K562 (cell line): Measurements from ENCODE around the gene MC1R. TPM values are rescaled to one million over a fixed set of nuclear protein-coding genes. Genes with fewer than 3 reads are reported as not detected.

Source experiments
- ATAC-seq: fragments of 200-7000 bp; cut with Tn5 transposase; 3 replicates; pipeline ENCODE4 v1.9.1; 2020; ENCODE audit warnings: moderate library complexity
- BruUV-seq: library from RNA; stranded (reverse); fragments of 400-500 nt; replicated peaks from 2 replicates; lab custom pipeline; 2021; lab: Mats Ljungman, UMichigan
- CTCF ChIA-PET: fragments of 300-600 bp; formaldehyde crosslinking; extraction: SDS; loops from one replicate; lab custom pipeline; 2021; ENCODE audit warnings: low intra/inter-chr PET ratio; lab: Yijun Ruan, JAX
- POLR2A ChIA-PET: fragments of 300-600, 350-650 bp; sonication (Branson Sonifier 250); formaldehyde crosslinking; extraction: SDS; loops from one replicate; lab custom pipeline; 2021; ENCODE audit warnings: antibody characterized with exemption, inconsistent platforms; lab: Yijun Ruan, JAX
- DNase-seq, 4 experiments: peaks; one replicate each; pipeline versions ENCODE4 v3.0.0 to v3.0.0-alpha.2; 2011 to 2018; ENCODE audit warnings: low spot score in 3 of 4, mixed read lengths in 3 of 4; ENCODE audit errors: extremely low read depth in 1 of 4
- FAIRE-seq: peaks from 2 replicates; lab custom pipeline; 2011; peaks lifted over from hg19 to GRCh38; lab: Jason Lieb, UNC
- H2AFZ ChIP-seq: 2 replicates; pipeline ENCODE4 v1.6.0; 2011; ENCODE audit warnings: low read depth, low read length, control low read depth, inconsistent platforms
- H3K27ac ChIP-seq: fragments of 200-600 bp; 3 replicates; pipeline ENCODE4 v1.8.0; 2011; ENCODE audit warnings: low read depth, mild to moderate bottlenecking, control low read depth, inconsistent platforms, low read length, moderate library complexity, mixed read lengths; ENCODE audit errors: extremely low read depth
- H3K27me3 ChIP-seq, 2 experiments: fragments of 300-600 bp in 1 of 2; 2 replicates in 1 of 2; 3 replicates in 1 of 2; pipeline versions ENCODE4 v1.6.0 to v1.8.0; 2011; ENCODE audit warnings: inconsistent platforms in 2 of 2, low read length in 2 of 2, mild to moderate bottlenecking in 1 of 2, mixed read lengths in 1 of 2, moderate library complexity in 1 of 2; ENCODE audit not compliant: control insufficient read depth in 2 of 2, insufficient read depth in 2 of 2
- H3K36me3 ChIP-seq: fragments of 300-600 bp; 3 replicates; pipeline ENCODE4 v1.8.0; 2011; ENCODE audit warnings: mild to moderate bottlenecking, low read length, inconsistent platforms; ENCODE audit not compliant: control insufficient read depth, insufficient read depth
- H3K4me1 ChIP-seq, 2 experiments: fragments of 200-600 bp in 1 of 2; replicated peaks in 1 of 2; 2 replicates in 1 of 2; 3 replicates in 1 of 2; pipeline versions ENCODE4 v1.5.1 to v1.8.0; 2011; ENCODE audit warnings: inconsistent platforms in 2 of 2, low read length in 2 of 2, mild to moderate bottlenecking in 1 of 2, mixed read lengths in 1 of 2, moderate library complexity in 1 of 2; ENCODE audit not compliant: control insufficient read depth in 2 of 2, insufficient read depth in 2 of 2
- H3K4me2 ChIP-seq: 2 replicates; pipeline ENCODE4 v1.6.1; 2011; ENCODE audit warnings: low read length, control low read depth, inconsistent platforms, mixed read lengths; ENCODE audit not compliant: insufficient read depth
- H3K4me3 ChIP-seq: fragments of 200-600 bp; sonication (generic), shearing (Covaris generic); 2 replicates; pipeline ENCODE4 v1.5.1; 2016; ENCODE audit warnings: control low read depth, inconsistent platforms
- H3K79me2 ChIP-seq: fragments of 200-600 bp; 3 replicates; pipeline ENCODE4 v1.8.0; 2011; ENCODE audit warnings: low read length, inconsistent platforms; ENCODE audit not compliant: control insufficient read depth, insufficient read depth
- H3K9ac ChIP-seq, 2 experiments: 2 replicates each; pipeline versions ENCODE4 v1.6.0 to v1.6.1; 2011; ENCODE audit warnings: low read depth in 2 of 2, low read length in 2 of 2, control low read depth in 1 of 2, inconsistent platforms in 1 of 2, mild to moderate bottlenecking in 1 of 2, mixed read lengths in 1 of 2; ENCODE audit not compliant: insufficient read depth in 1 of 2
- H3K9me1 ChIP-seq: one replicate; pipeline ENCODE4 v1.6.0; 2011; ENCODE audit warnings: inconsistent platforms, mild to moderate bottlenecking, low read length, moderate library complexity; ENCODE audit not compliant: control insufficient read depth, insufficient read depth
- H3K9me3 ChIP-seq: replicated peaks from 2 replicates; pipeline ENCODE4 v1.5.1; 2011; ENCODE audit warnings: low read depth, low read length, inconsistent platforms; ENCODE audit not compliant: control insufficient read depth, insufficient read depth
- H4K20me1 ChIP-seq: replicated peaks from 2 replicates; pipeline ENCODE4 v1.6.1; 2011; ENCODE audit warnings: low read length, inconsistent platforms, mixed read lengths; ENCODE audit not compliant: control insufficient read depth, insufficient read depth
- HBP1 ChIP-seq: fragments of 450-650 bp; formaldehyde crosslinking; IDR thresholded peaks from 2 replicates; pipeline ENCODE4 v1.4.0; 2022; ENCODE audit warnings: missing genetic modification characterization
- HMGXB4 ChIP-seq: sonication (generic); formaldehyde crosslinking; IDR thresholded peaks from 2 replicates; pipeline ENCODE4 v1.8.1; 2023; ENCODE audit warnings: mild to moderate bottlenecking, missing genetic modification reagents
- POLR2G ChIP-seq: fragments of 200-400 bp; formaldehyde crosslinking; IDR thresholded peaks from 2 replicates; pipeline ENCODE4 v1.6.1; 2017; ENCODE audit warnings: low read depth, mild to moderate bottlenecking, antibody characterized with exemption, low read length, moderate library complexity
- SFPQ ChIP-seq: fragments of 200-400 bp; formaldehyde crosslinking; IDR thresholded peaks from 2 replicates; pipeline ENCODE4 v1.6.1; 2017; ENCODE audit warnings: mild to moderate bottlenecking, low read depth, low read length, moderate library complexity
- ZKSCAN3 ChIP-seq: fragments of 250-450 bp; sonication (Bioruptor Pico); IDR thresholded peaks from 2 replicates; pipeline ENCODE4 v1.4.0; 2020
- WGBS: fragments of 100-300 bp; shearing (Covaris generic); methylation state at CpG from one replicate; pipeline ENCODE4 v1.1.6; 2016; ENCODE audit warnings: low coverage, mixed read lengths; ENCODE audit not compliant: insufficient coverage; ENCODE audit errors: missing lambda C conversion rate; 5-methylcytosine and 5-hydroxymethylcytosine counted together
- in situ Hi-C: fragments of 300-500 bp; cut with MboI; formaldehyde crosslinking; loops from 4 replicates; pipeline ENCODE4 v1.15.0; 2018; ENCODE audit warnings: inconsistent platforms, mixed read lengths
- intact Hi-C: fragments of 100-400 bp; cut with micrococcal nuclease; formaldehyde crosslinking; loops from 2 replicates; pipeline ENCODE4 v1.14.2; 2022
- polyA plus RNA-seq, 8 experiments: library from polyadenylated mRNA; depleted of rRNA in 4 of 8; stranded (reverse) in 5 of 8; unstranded in 3 of 8; fragments of >200 nt; fragmentation: Nextera tagmentation in 2 of 8; fragmentation: Illumina TruSeq in 1 of 8; extraction: Ambion mirVana in 2 of 8; extraction: Trizol in 1 of 8; gene quantifications; 2 replicates each; pipeline versions ENCODE4 v1.2.1 to v1.2.3, GENCODE V29; 2011 to 2014; ENCODE audit warnings: inconsistent platforms in 1 of 8, missing spikeins in 1 of 8
- total RNA-seq, 7 experiments: library from RNA; depleted of rRNA in 6 of 7; stranded (reverse); fragments of >200 nt in 6 of 7; fragmentation: Illumina TruSeq in 2 of 7; extraction: Trizol in 2 of 7; gene quantifications; 2 replicates each; pipeline versions ENCODE4 v1.2.1 to v1.2.3, GENCODE V29; 2011 to 2021; ENCODE audit warnings: low replicate concordance in 1 of 7
- TF ChIP-seq, protein P1 (sequence below): fragments of 250-450 bp; sonication (Bioruptor Pico); IDR thresholded peaks from 2 replicates; pipeline ENCODE4 v1.5.0; 2021

The MC1R gene
- total and polyA plus RNA-seq, 9 of the 15 experiments (the other 6 are each of a cell fraction or from before 2014, with no cell fraction given): 0.14 to 5.3 (median 2.5) TPM; not detected in 1

- Histone ChIP-seq H3K9me1 (no peaks in the 10 kb centered on the region), H2AFZ (no peak overlapping the region), H3K4me3 (no peak overlapping the region), H4K20me1 (no peaks in the 10 kb centered on the region), H3K27ac (no peak overlapping the region), H3K79me2 (no peaks in the 10 kb centered on the region), H3K9me3 (no peaks in the 10 kb centered on the region; the same call in 1 of the 2 replicates), H3K9ac (peak overlapping the region in 1 of 2 experiments; percentile 35; a peak in 1 of 4 replicates), H3K36me3 (peaks cover 75% of the 10 kb centered on the region), H3K4me2 (no peak overlapping the region), H3K27me3 (no peaks in the 10 kb centered on the region), H3K4me1 (no peaks in the 10 kb centered on the region; a peak in 1 of 5 replicates)
- CTCF ChIA-PET: no interaction called here
- ATAC-seq (no peak), FAIRE-seq (no peak), DNase-seq (no peak)
- no TSS peak for BruUV-seq
- 92% methylated on average over 10 of the region's 11 CpGs for WGBS
- POLR2A ChIA-PET: interaction anchor here (0.6 to 1.1 kb wide), 2 partner anchors 16 to 202 kb away, joined by 3 read pairs; partner anchors contain the start of gene MC1R
- in situ Hi-C loops: no loop called here
- TF ChIP-seq ZKSCAN3 (CRISPR knock-in tag) (no peak), HBP1 (CRISPR knock-in tag) (no peak), POLR2G (peak; percentile 35; the same call in 1 of the 2 replicates), SFPQ (no peak), HMGXB4 (no peak)
- TF ChIP-seq, protein P1, sequence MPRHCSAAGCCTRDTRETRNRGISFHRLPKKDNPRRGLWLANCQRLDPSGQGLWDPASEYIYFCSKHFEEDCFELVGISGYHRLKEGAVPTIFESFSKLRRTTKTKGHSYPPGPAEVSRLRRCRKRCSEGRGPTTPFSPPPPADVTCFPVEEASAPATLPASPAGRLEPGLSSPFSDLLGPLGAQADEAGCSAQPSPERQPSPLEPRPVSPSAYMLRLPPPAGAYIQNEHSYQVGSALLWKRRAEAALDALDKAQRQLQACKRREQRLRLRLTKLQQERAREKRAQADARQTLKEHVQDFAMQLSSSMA (CRISPR knock-in tag): no peak
- intact Hi-C loops: no loop called here
Observed at GRCh38 chr16:89902980-89903379, 15.7 kb upstream of the MC1R start.
